ENCODE results near the gene VSIG4. TPM values are rescaled to one million over a fixed set of nuclear protein-coding genes. Genes with fewer than 3 reads are reported as not detected.
A peak's percentile ranks its signal among the peaks of the same experiment; 100 is the strongest.

Gene VSIG4
- polyA plus RNA-seq, 3 donors, result 10.2 to 56.8 (median 25.1) TPM

DNA sequence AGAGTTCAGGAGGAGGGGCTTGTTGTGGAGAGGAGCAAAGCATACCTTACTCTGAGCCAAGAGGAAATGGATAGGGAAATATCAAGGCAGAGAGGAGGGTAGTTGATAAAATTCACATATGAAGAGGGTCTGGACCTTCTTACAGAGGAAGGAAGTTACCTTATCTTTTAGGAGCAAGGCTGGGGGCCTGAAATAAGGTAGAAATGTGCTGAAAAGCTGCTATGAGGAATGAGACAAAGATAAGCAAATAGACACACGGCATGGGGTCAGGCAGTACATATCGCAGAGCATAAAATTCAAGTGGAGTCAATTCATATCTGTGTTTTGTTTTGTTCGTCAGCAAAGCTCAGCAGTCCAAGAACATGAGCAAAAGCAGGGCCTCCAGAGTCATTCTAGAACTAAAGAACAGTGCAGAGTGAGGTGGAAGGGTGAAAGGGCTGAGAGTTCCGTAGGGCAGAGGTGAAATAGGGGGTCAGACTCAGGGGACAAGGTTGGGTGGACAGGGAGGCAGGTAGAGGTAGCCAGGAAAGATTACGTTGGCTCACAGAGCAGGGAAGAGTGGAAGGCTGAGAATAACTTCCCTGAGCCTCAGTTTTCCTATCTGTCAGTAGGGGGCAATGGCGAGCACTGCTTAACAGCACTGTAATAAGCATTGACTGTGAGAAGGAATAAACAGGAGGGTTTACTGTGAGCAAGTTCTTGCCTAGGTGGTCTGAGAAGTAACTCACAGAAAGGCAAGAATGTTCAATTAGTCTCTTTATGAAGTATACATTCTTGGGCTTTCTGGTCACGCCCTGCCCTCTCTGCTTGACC lies 9.2 kb downstream of the VSIG4 start:
- Mint-ChIP-seq H3K27ac (no peak overlapping the region), H3K9me3 (peaks cover 0 to 4% (median 0%) of the 10 kb centered on the region in 7 donors), H3K4me1 (peaks cover 9% of the 10 kb centered on the region), H3K27me3 (ENCODE audit: low read depth in 3 of 3) (peaks cover 0 to 27% (median 3%) of the 10 kb centered on the region in 3 donors), H3K36me3 (peaks cover 0 to 5% of the 10 kb centered on the region in 2 donors), H3K4me3 (no peak overlapping the region)
- intact Hi-C loops (cut with micrococcal nuclease), result no loop called here
- no peaks in the 10 kb centered on the region for H4K20me1 ChIP-seq (ENCODE audit: insufficient read depth, low read length)
- no peak overlapping the region for H3K4me3 ChIP-seq (replicated peaks in 1 of 3; ENCODE audit: low read depth in 2 of 3, low read length in 3 of 3)
- H3K9ac ChIP-seq (ENCODE audit: insufficient read depth, low read length, poor library complexity, severe bottlenecking), result no peak overlapping the region
- TF ChIP-seq, protein P1, sequence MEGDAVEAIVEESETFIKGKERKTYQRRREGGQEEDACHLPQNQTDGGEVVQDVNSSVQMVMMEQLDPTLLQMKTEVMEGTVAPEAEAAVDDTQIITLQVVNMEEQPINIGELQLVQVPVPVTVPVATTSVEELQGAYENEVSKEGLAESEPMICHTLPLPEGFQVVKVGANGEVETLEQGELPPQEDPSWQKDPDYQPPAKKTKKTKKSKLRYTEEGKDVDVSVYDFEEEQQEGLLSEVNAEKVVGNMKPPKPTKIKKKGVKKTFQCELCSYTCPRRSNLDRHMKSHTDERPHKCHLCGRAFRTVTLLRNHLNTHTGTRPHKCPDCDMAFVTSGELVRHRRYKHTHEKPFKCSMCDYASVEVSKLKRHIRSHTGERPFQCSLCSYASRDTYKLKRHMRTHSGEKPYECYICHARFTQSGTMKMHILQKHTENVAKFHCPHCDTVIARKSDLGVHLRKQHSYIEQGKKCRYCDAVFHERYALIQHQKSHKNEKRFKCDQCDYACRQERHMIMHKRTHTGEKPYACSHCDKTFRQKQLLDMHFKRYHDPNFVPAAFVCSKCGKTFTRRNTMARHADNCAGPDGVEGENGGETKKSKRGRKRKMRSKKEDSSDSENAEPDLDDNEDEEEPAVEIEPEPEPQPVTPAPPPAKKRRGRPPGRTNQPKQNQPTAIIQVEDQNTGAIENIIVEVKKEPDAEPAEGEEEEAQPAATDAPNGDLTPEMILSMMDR (IDR thresholded peaks at IDR 0.05), result peak; percentile 64
- no peaks in the 10 kb centered on the region for H3K9me3 ChIP-seq (replicated peaks in 1 of 2; ENCODE audit: control insufficient read depth in 1 of 2, insufficient read depth in 1 of 2, low read length in 2 of 2)
- H3K27ac ChIP-seq (ENCODE audit: low read depth in 1 of 2, low read length in 2 of 2), result no peak overlapping the region
- peaks cover 0 to 31% of the 10 kb centered on the region in 2 donors for H3K27me3 ChIP-seq (ENCODE audit: control insufficient read depth in 2 of 2, insufficient read depth in 2 of 2, low read length in 2 of 2)
- 100% methylated on average over 1 of the region's 7 CpGs for WGBS (ENCODE audit: insufficient coverage)
- DNase-seq, result peak in 2 of 3 donors; percentile 49 to 54
- H3K4me1 ChIP-seq (ENCODE audit: control insufficient read depth in 1 of 2, insufficient read depth in 2 of 2, low read length in 2 of 2), result peaks cover 3 to 21% of the 10 kb centered on the region in 2 donors
- H3K79me2 ChIP-seq (ENCODE audit: insufficient read depth, low read length), result no peaks in the 10 kb centered on the region
- no peak overlapping the region for H3K4me2 ChIP-seq (replicated peaks; ENCODE audit: extremely low read depth, low read length, poor library complexity, severe bottlenecking)
- H3K36me3 ChIP-seq (replicated peaks in 1 of 2; ENCODE audit: control insufficient read depth in 1 of 2, insufficient read depth in 2 of 2, low read length in 2 of 2), result no peaks in the 10 kb centered on the region
- H2AFZ ChIP-seq (ENCODE audit: insufficient read depth, low read depth, low read length, poor library complexity, severe bottlenecking), result no peak overlapping the region

DNA sequence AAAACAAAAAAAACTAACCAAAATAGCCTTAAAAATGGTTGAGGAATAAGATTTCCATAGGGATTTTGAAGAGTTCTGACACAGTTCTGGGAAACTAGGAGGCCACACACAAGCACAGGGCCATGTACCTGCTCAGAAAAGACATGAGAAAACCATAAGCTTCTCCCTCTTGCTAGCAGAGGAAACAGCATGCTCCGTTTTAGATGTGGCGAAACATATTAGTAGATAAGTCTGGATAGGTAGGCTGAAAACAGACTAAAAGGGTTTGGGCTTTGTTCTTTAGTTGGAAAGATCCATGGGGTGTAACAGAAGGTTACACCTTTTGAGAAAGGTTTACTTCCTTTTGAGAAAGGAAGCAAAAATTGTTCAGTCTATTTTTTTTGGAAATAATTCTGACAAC lies 10.9 kb downstream of the VSIG4 start:
- intact Hi-C loops (cut with micrococcal nuclease), result no loop called here
- no peak for DNase-seq
- no peak overlapping the region for H3K4me2 ChIP-seq (replicated peaks; ENCODE audit: extremely low read depth, low read length, poor library complexity, severe bottlenecking)
- peaks cover 0 to 10% (median 4%) of the 10 kb centered on the region in 7 donors for H3K9me3 Mint-ChIP-seq
- H3K27me3 ChIP-seq (ENCODE audit: control insufficient read depth in 2 of 2, insufficient read depth in 2 of 2, low read length in 2 of 2), result peaks cover 0 to 23% of the 10 kb centered on the region in 2 donors
- H3K4me1 Mint-ChIP-seq, result peaks cover 6% of the 10 kb centered on the region
- TF ChIP-seq, protein P1 (IDR thresholded peaks at IDR 0.05), result no peak
- H3K27ac Mint-ChIP-seq, result no peak overlapping the region
- H2AFZ ChIP-seq (ENCODE audit: insufficient read depth, low read depth, low read length, poor library complexity, severe bottlenecking), result no peak overlapping the region
- H3K36me3 ChIP-seq (replicated peaks in 1 of 2; ENCODE audit: control insufficient read depth in 1 of 2, insufficient read depth in 2 of 2, low read length in 2 of 2), result no peaks in the 10 kb centered on the region
- H3K36me3 Mint-ChIP-seq, result peaks cover 0 to 5% of the 10 kb centered on the region in 2 donors
- WGBS (ENCODE audit: insufficient coverage), result no CpG with 5 or more reads among the region's 2 CpGs
- no peak overlapping the region for H3K4me3 Mint-ChIP-seq
- H3K27ac ChIP-seq (ENCODE audit: low read depth in 1 of 2, low read length in 2 of 2), result no peak overlapping the region
- no peak overlapping the region for H3K9ac ChIP-seq (ENCODE audit: insufficient read depth, low read length, poor library complexity, severe bottlenecking)
- H3K4me3 ChIP-seq (replicated peaks in 1 of 3; ENCODE audit: low read depth in 2 of 3, low read length in 3 of 3), result no peak overlapping the region
- H4K20me1 ChIP-seq (ENCODE audit: insufficient read depth, low read length), result no peaks in the 10 kb centered on the region
- peaks cover 0 to 23% (median 3%) of the 10 kb centered on the region in 3 donors for H3K27me3 Mint-ChIP-seq (ENCODE audit: low read depth in 3 of 3)
- H3K4me1 ChIP-seq (ENCODE audit: control insufficient read depth in 1 of 2, insufficient read depth in 2 of 2, low read length in 2 of 2), result peaks cover 3 to 21% of the 10 kb centered on the region in 2 donors
- no peaks in the 10 kb centered on the region for H3K79me2 ChIP-seq (ENCODE audit: insufficient read depth, low read length)
- H3K9me3 ChIP-seq (replicated peaks in 1 of 2; ENCODE audit: control insufficient read depth in 1 of 2, insufficient read depth in 1 of 2, low read length in 2 of 2), result no peaks in the 10 kb centered on the region
